DOHH2 (cell line): ENCODE data around the gene SPIN3.
"Not testable (repeated sequence)": the region's sequence is repeated elsewhere in the genome, so short reads cannot be mapped to it uniquely, and the experiment has no call there.

Experiments used
- H3F3A ChIP-seq: fragments of 200-600 bp; sonication (generic), shearing (Covaris generic); 2 replicates; pipeline ENCODE4 v1.6.0; 2016; ENCODE audit warnings: antibody characterized with exemption, mild to moderate bottlenecking; ENCODE audit not compliant: control insufficient read depth, insufficient read depth
- H3K27ac ChIP-seq: fragments of 200-600 bp; sonication (generic); 2 replicates; pipeline ENCODE4 v1.5.1; 2014; ENCODE audit warnings: low read depth, mild to moderate bottlenecking, low read length, moderate library complexity
- H3K27me3 ChIP-seq: fragments of 200-600 bp; sonication (generic); 2 replicates; pipeline ENCODE4 v1.6.1; 2014; ENCODE audit warnings: mild to moderate bottlenecking, low read length, mixed read lengths; ENCODE audit not compliant: control insufficient read depth
- H3K36me3 ChIP-seq: fragments of 200-600 bp; sonication (generic); 2 replicates; pipeline ENCODE4 v1.6.1; 2014; ENCODE audit warnings: mild to moderate bottlenecking, low read length, moderate library complexity, mixed read lengths; ENCODE audit not compliant: control insufficient read depth
- H3K4me1 ChIP-seq: fragments of 200-600 bp; sonication (generic); 2 replicates; pipeline ENCODE4 v1.6.1; 2014; ENCODE audit warnings: mild to moderate bottlenecking, low read length, mixed read lengths; ENCODE audit not compliant: control insufficient read depth
- H3K4me2 ChIP-seq: fragments of 200-600 bp; sonication (generic); 2 replicates; pipeline ENCODE4 v1.6.0; 2014; ENCODE audit warnings: mild to moderate bottlenecking, low read length, moderate library complexity
- H3K4me3 ChIP-seq: fragments of 200-600 bp; sonication (generic); 2 replicates; pipeline ENCODE4 v1.5.1; 2014; ENCODE audit warnings: mild to moderate bottlenecking, low read length, mixed read lengths
- H3K79me2 ChIP-seq: fragments of 200-600 bp; sonication (generic); 2 replicates; pipeline ENCODE4 v1.6.1; 2014; ENCODE audit warnings: mild to moderate bottlenecking, low read length, mixed read lengths; ENCODE audit not compliant: control insufficient read depth
- H3K9me2 ChIP-seq: fragments of 200-600 bp; sonication (generic); replicated peaks from 2 replicates; pipeline ENCODE4 v1.6.1; 2014; ENCODE audit warnings: mild to moderate bottlenecking, low read length, mixed read lengths; ENCODE audit not compliant: control insufficient read depth
- H3K9me3 ChIP-seq: fragments of 200-600 bp; sonication (generic); 2 replicates; pipeline ENCODE4 v1.6.1; 2014; ENCODE audit warnings: antibody characterized with exemption, low read length, mixed read lengths; ENCODE audit not compliant: control insufficient read depth, insufficient read depth
- H4K20me1 ChIP-seq: fragments of 200-600 bp; sonication (generic); 2 replicates; pipeline ENCODE4 v1.6.0; 2014; ENCODE audit warnings: low read depth, mild to moderate bottlenecking, antibody characterized with exemption, low read length, moderate library complexity; ENCODE audit not compliant: control insufficient read depth, insufficient read depth
- EZH2phosphoT487 ChIP-seq: fragments of 200-600 bp; sonication (generic); IDR thresholded peaks from 2 replicates; pipeline ENCODE4 v1.6.1; 2017; ENCODE audit warnings: borderline replicate concordance, mild to moderate bottlenecking, antibody characterized with exemption, low read length, moderate library complexity, mixed read lengths
- TF ChIP-seq, protein P1 (sequence below): fragments of 200-600 bp; sonication (generic); IDR thresholded peaks from one replicate; pipeline ENCODE4 v1.5.1; 2014; ENCODE audit warnings: antibody characterized with exemption, mild to moderate bottlenecking, low read depth, low read length; ENCODE audit not compliant: poor library complexity, severe bottlenecking

The SPIN3 gene

GRCh38 chrX:56995271-56995994 lies at the start of gene SPIN3:
Gene SPIN3, minus strand, starts transcription at chrX:56995541. Its CDS starts 594 bp downstream, at chrX:56994947.
- Histone ChIP-seq H3F3A (no peaks in the 10 kb centered on the region), H3K9me2 (no peaks in the 10 kb centered on the region), H3K36me3 (no peaks in the 10 kb centered on the region), H3K79me2 (no peaks in the 10 kb centered on the region), H3K9me3 (no peaks in the 10 kb centered on the region), H3K27ac (no peak within 1 kb of the TSS), H3K4me3 (no peak within 1 kb of the TSS), H3K4me1 (no peaks in the 10 kb centered on the region), H3K4me2 (no peak within 1 kb of the TSS), H4K20me1 (no peaks in the 10 kb centered on the region), H3K27me3 (no peaks in the 10 kb centered on the region)
- no peak for TF ChIP-seq EZH2phosphoT487
- TF ChIP-seq, protein P1, sequence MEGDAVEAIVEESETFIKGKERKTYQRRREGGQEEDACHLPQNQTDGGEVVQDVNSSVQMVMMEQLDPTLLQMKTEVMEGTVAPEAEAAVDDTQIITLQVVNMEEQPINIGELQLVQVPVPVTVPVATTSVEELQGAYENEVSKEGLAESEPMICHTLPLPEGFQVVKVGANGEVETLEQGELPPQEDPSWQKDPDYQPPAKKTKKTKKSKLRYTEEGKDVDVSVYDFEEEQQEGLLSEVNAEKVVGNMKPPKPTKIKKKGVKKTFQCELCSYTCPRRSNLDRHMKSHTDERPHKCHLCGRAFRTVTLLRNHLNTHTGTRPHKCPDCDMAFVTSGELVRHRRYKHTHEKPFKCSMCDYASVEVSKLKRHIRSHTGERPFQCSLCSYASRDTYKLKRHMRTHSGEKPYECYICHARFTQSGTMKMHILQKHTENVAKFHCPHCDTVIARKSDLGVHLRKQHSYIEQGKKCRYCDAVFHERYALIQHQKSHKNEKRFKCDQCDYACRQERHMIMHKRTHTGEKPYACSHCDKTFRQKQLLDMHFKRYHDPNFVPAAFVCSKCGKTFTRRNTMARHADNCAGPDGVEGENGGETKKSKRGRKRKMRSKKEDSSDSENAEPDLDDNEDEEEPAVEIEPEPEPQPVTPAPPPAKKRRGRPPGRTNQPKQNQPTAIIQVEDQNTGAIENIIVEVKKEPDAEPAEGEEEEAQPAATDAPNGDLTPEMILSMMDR: no peak

- Histone ChIP-seq H3K36me3 (no peaks in the 10 kb centered on the region), H3K9me2 (no peaks in the 10 kb centered on the region), H3K27ac (no peak overlapping the region), H4K20me1 (no peaks in the 10 kb centered on the region), H3K79me2 (no peaks in the 10 kb centered on the region), H3F3A (no peaks in the 10 kb centered on the region), H3K4me3 (no peak overlapping the region), H3K4me1 (no peaks in the 10 kb centered on the region), H3K27me3 (no peaks in the 10 kb centered on the region), H3K4me2 (no peak overlapping the region), H3K9me3 (no peaks in the 10 kb centered on the region)
- no peak for TF ChIP-seq EZH2phosphoT487
These were observed 48.9 kb upstream of the SPIN3 start for GRCh38 chrX:57044245-57044644.

DNA sequence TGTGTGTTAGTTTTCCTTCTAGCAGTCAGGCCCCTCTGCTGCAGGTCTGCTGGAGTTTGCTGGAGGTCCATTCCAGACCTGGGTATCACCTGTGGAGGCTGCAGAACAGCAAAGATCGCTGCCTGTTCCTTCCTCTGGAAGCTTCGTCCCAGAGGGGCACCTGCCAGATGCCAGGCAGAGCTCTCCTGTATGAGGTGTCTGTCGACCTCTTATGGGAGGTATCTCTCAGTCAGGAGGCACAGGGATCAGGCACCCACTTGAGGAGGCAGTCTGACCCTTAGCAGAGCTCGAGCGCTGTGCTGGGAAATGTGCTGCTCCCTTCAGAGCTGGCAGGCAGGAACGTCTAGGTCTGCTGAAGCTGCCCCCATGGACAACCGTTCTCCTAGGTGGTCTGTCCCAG lies 41.9 kb upstream of the SPIN3 start:
- H4K20me1 ChIP-seq, H3K79me2 ChIP-seq, H3F3A ChIP-seq, H3K4me2 ChIP-seq, H3K36me3 ChIP-seq, H3K9me2 ChIP-seq, H3K4me3 ChIP-seq, H3K27ac ChIP-seq, H3K27me3 ChIP-seq, H3K4me1 ChIP-seq, H3K9me3 ChIP-seq: not testable (repeated sequence)

DNA sequence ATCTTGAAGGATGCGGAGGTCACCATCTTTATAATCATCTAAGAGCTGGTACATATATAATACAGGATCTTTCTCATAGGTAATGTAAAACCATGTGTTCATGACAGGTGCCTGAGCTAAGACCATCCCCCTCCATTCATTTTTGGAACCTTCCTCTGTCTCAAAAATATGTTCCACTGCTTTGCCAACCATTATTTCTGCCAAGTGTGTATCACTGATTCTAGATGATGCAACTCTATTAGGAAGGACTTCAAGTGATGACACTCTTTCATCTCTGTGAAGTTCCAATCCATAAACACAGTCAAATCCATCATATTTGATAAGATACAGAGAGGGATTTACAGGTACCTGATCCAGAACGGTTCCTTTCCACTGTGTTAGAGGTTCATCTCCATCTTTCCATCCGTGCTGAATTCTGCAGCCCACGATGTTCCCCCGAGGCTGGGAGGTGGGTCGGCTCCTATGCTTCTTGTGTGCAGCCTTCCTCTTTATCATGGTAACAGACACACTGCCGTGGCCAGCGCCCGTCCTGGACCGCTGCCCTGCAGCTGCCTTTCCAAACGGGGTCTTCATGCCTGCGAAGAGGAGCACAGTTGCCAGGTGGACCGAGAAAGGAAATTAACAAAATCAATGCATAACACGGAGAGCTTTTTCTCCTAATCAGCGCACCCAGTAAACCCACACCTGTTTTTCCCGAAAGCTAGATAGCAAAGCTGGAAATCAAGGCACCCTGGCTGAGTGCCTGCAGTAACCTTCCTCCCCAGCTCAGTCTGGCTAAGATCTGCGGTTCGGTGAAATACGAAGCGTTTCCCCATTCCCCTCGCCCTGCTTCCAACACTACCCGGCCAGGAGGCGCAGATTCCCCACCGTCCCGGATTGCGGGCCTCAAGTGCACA lies 718 bp downstream of the SPIN3 start:
- H4K20me1 ChIP-seq: no peaks in the 10 kb centered on the region
- H3K4me3 ChIP-seq: no peak overlapping the region
- no peaks in the 10 kb centered on the region for H3K9me3 ChIP-seq
- H3K36me3 ChIP-seq: no peaks in the 10 kb centered on the region
- no peak for TF ChIP-seq EZH2phosphoT487
- TF ChIP-seq, protein P1: no peak
- no peak overlapping the region for H3K4me2 ChIP-seq
- H3K9me2 ChIP-seq: no peaks in the 10 kb centered on the region
- no peaks in the 10 kb centered on the region for H3K27me3 ChIP-seq
- no peaks in the 10 kb centered on the region for H3K4me1 ChIP-seq
- no peaks in the 10 kb centered on the region for H3K79me2 ChIP-seq
- no peaks in the 10 kb centered on the region for H3F3A ChIP-seq
- no peak overlapping the region for H3K27ac ChIP-seq
